H9 (cell line): ENCODE data around the gene ITGB7. TPM values are rescaled to one million over a fixed set of nuclear protein-coding genes. Genes with fewer than 3 reads are reported as not detected.

Source experiments
- DNase-seq: peaks from one replicate; pipeline ENCODE4 v3.0.0-alpha.2; 2017
- H2AFZ ChIP-seq: one replicate; pipeline ENCODE4 v1.6.1; 2013; ENCODE audit warnings: mild to moderate bottlenecking, low read length, control low read depth, moderate library complexity
- H2AK5ac ChIP-seq: 2 replicates; pipeline ENCODE4 v1.6.1; 2013; ENCODE audit warnings: low read length, control low read depth, mixed read lengths; ENCODE audit not compliant: insufficient read length
- H2BK120ac ChIP-seq: one replicate; pipeline ENCODE4 v1.6.1; 2013; ENCODE audit warnings: low read depth, mild to moderate bottlenecking, low read length, control low read depth, inconsistent platforms; ENCODE audit not compliant: poor library complexity, severe bottlenecking
- H2BK12ac ChIP-seq: 2 replicates; pipeline ENCODE4 v1.6.1; 2013; ENCODE audit warnings: low read length, control low read depth, mixed read lengths, low read depth; ENCODE audit not compliant: insufficient read length
- H2BK15ac ChIP-seq: 2 replicates; pipeline ENCODE4 v1.6.1; 2013; ENCODE audit warnings: low read depth, low read length, control low read depth
- H2BK20ac ChIP-seq: one replicate; pipeline ENCODE4 v1.6.1; 2013; ENCODE audit warnings: low read depth, mild to moderate bottlenecking, low read length, control low read depth, inconsistent platforms; ENCODE audit not compliant: poor library complexity, severe bottlenecking
- H2BK5ac ChIP-seq: 2 replicates; pipeline ENCODE4 v1.6.1; 2013; ENCODE audit warnings: low read length, control low read depth, mixed read lengths; ENCODE audit not compliant: insufficient read length
- H3K14ac ChIP-seq: 2 replicates; pipeline ENCODE4 v1.6.1; 2013; ENCODE audit warnings: low read length, control low read depth; ENCODE audit not compliant: insufficient read depth
- H3K18ac ChIP-seq: 2 replicates; pipeline ENCODE4 v1.6.1; 2013; ENCODE audit warnings: low read depth, mild to moderate bottlenecking, mixed read lengths, low read length, control low read depth; ENCODE audit not compliant: insufficient read length
- H3K23ac ChIP-seq: 2 replicates; pipeline ENCODE4 v1.6.1; 2013; ENCODE audit warnings: low read length, control low read depth, mixed read lengths, low read depth; ENCODE audit not compliant: insufficient read length
- H3K23me2 ChIP-seq: 2 replicates; pipeline ENCODE4 v1.6.1; 2013; ENCODE audit warnings: low read depth, mild to moderate bottlenecking, mixed read lengths, low read length, control low read depth; ENCODE audit not compliant: insufficient read length, poor library complexity, severe bottlenecking
- H3K27ac ChIP-seq: 2 replicates; pipeline ENCODE4 v1.5.1; 2013; ENCODE audit warnings: low read length, control low read depth, mixed read lengths, low read depth; ENCODE audit not compliant: insufficient read length
- H3K27me3 ChIP-seq: 2 replicates; pipeline ENCODE4 v1.6.1; 2013; ENCODE audit warnings: low read length, control low read depth, inconsistent platforms; ENCODE audit not compliant: insufficient read depth
- H3K4ac ChIP-seq: 2 replicates; pipeline ENCODE4 v1.6.1; 2013; ENCODE audit warnings: low read depth, mild to moderate bottlenecking, control low read depth, inconsistent platforms, low read length, moderate library complexity
- H3K4me1 ChIP-seq: 2 replicates; pipeline ENCODE4 v1.6.1; 2013; ENCODE audit warnings: low read length, control low read depth, inconsistent platforms; ENCODE audit not compliant: insufficient read depth
- H3K4me2 ChIP-seq: 2 replicates; pipeline ENCODE4 v1.6.1; 2013; ENCODE audit warnings: low read length, control low read depth, mixed read lengths; ENCODE audit not compliant: insufficient read length, insufficient read depth
- H3K56ac ChIP-seq: 2 replicates; pipeline ENCODE4 v1.6.1; 2013; ENCODE audit warnings: low read depth, mild to moderate bottlenecking, mixed read lengths, low read length, control low read depth; ENCODE audit not compliant: insufficient read length
- H3K79me1 ChIP-seq: 2 replicates; pipeline ENCODE4 v1.6.1; 2013; ENCODE audit warnings: low read depth, mild to moderate bottlenecking, moderate library complexity, low read length, control low read depth, inconsistent platforms; ENCODE audit not compliant: insufficient read depth, poor library complexity, severe bottlenecking
- H3K79me2 ChIP-seq: 2 replicates; pipeline ENCODE4 v1.6.1; 2013; ENCODE audit warnings: low read length, control low read depth, inconsistent platforms; ENCODE audit not compliant: insufficient read depth
- H3K9ac ChIP-seq: 2 replicates; pipeline ENCODE4 v1.6.1; 2013; ENCODE audit warnings: low read length, control low read depth, mixed read lengths; ENCODE audit not compliant: insufficient read length; ENCODE audit errors: extremely low read depth
- H3K9me3 ChIP-seq: one replicate; pipeline ENCODE4 v1.6.1; 2013; ENCODE audit warnings: low read depth, low read length, inconsistent platforms; ENCODE audit not compliant: control insufficient read depth
- H3T11ph ChIP-seq: one replicate; pipeline ENCODE4 v1.6.1; 2013; ENCODE audit warnings: mild to moderate bottlenecking, low read length, control low read depth, inconsistent platforms
- H4K20me1 ChIP-seq: one replicate; pipeline ENCODE4 v1.6.1; 2013; ENCODE audit not compliant: control insufficient read depth, insufficient read length, insufficient read depth
- H4K5ac ChIP-seq: 2 replicates; pipeline ENCODE4 v1.6.1; 2013; ENCODE audit warnings: low read depth, mild to moderate bottlenecking, mixed read lengths, low read length, control low read depth; ENCODE audit not compliant: insufficient read length
- H4K8ac ChIP-seq: replicated peaks from 2 replicates; pipeline ENCODE4 v1.6.1; 2013; ENCODE audit warnings: low read length, control low read depth, mixed read lengths, low read depth; ENCODE audit not compliant: insufficient read length
- H4K91ac ChIP-seq: 2 replicates; pipeline ENCODE4 v1.6.1; 2013; ENCODE audit warnings: low read depth, mild to moderate bottlenecking, moderate library complexity, mixed read lengths, low read length, control low read depth; ENCODE audit not compliant: insufficient read length
- H3K27ac Mint-ChIP-seq, 3 experiments: 2 replicates in 2 of 3; 3 replicates in 1 of 3; pipeline ENCODE4 v1.8.0; 2020 to 2021; ENCODE audit warnings: mixed read lengths in 3 of 3, mild to moderate bottlenecking in 1 of 3, moderate library complexity in 1 of 3
- H3K27me3 Mint-ChIP-seq: 2 replicates; pipeline ENCODE4 v1.8.0; 2021; ENCODE audit warnings: low read depth, mild to moderate bottlenecking, moderate library complexity, mixed read lengths
- H3K36me3 Mint-ChIP-seq, 3 experiments: 2 replicates in 2 of 3; 3 replicates in 1 of 3; pipeline ENCODE4 v1.8.0; 2020 to 2021; ENCODE audit warnings: low read depth in 3 of 3, mixed read lengths in 3 of 3; ENCODE audit not compliant: insufficient read depth in 1 of 3
- H3K4me1 Mint-ChIP-seq, 2 experiments: 2 replicates each; pipeline ENCODE4 v1.8.0; 2020; ENCODE audit warnings: mixed read lengths in 2 of 2
- H3K4me3 Mint-ChIP-seq, 2 experiments: 2 replicates in 1 of 2; 3 replicates in 1 of 2; pipeline ENCODE4 v1.8.0; 2020 to 2021; ENCODE audit warnings: mild to moderate bottlenecking in 2 of 2, mixed read lengths in 2 of 2, moderate library complexity in 1 of 2
- H3K9me3 Mint-ChIP-seq, 2 experiments: 2 replicates in 1 of 2; 3 replicates in 1 of 2; pipeline ENCODE4 v1.8.0; 2020; ENCODE audit warnings: mild to moderate bottlenecking in 2 of 2, mixed read lengths in 2 of 2, moderate library complexity in 1 of 2
- WGBS: extraction: QIAGEN DNeasy Blood & Tissue Kit; methylation state at CpG from one replicate; pipeline ENCODE4 v1.1.7; 2013; ENCODE audit warnings: missing lambda C conversion rate, low lambda C conversion rate, mixed read lengths; ENCODE audit not compliant: insufficient read length; ENCODE audit errors: extremely low coverage; 5-methylcytosine and 5-hydroxymethylcytosine counted together
- total RNA-seq: library from RNA; stranded (reverse); gene quantifications from 2 replicates; pipeline ENCODE4 v1.2.1, GENCODE V29; 2021
- TF ChIP-seq, protein P1 (sequence below): fragments of 200-600 bp; sonication (generic); conservative IDR thresholded peaks from 3 replicates; pipeline ENCODE4 v1.8.0; 2021; ENCODE audit warnings: antibody characterized with exemption, mild to moderate bottlenecking

Gene ITGB7
- total RNA-seq, 1 experiment from 2014 or later, result 0.39 TPM

- Histone ChIP-seq H3T11ph (no peak overlapping the region), H3K18ac (no peak overlapping the region), H4K5ac (no peak overlapping the region), H3K9me3 (no peaks in the 10 kb centered on the region), H3K23me2 (no peaks in the 10 kb centered on the region), H2BK5ac (no peak overlapping the region), H3K4me1 (no peaks in the 10 kb centered on the region; the same call in 1 of the 2 replicates), H2AFZ (no peak overlapping the region), H2AK5ac (no peak overlapping the region), H3K79me2 (no peaks in the 10 kb centered on the region), H2BK20ac (no peak overlapping the region), H3K27me3 (no peaks in the 10 kb centered on the region), H3K4ac (no peak overlapping the region), H4K20me1 (no peaks in the 10 kb centered on the region), H3K56ac (no peak overlapping the region), H3K27ac (no peak overlapping the region), H2BK120ac (no peak overlapping the region), H3K79me1 (no peaks in the 10 kb centered on the region), H3K4me2 (no peak overlapping the region), H4K91ac (no peak overlapping the region), H2BK15ac (no peak overlapping the region), H3K23ac (no peak overlapping the region), H3K9ac (no peak overlapping the region), H3K14ac (no peak overlapping the region), H4K8ac (no peak overlapping the region), H2BK12ac (no peak overlapping the region)
- Mint-ChIP-seq H3K4me1 (peaks cover 0 to 4% of the 10 kb centered on the region in 2 experiments; a peak in 2 of 4 replicates), H3K9me3 (no peaks in the 10 kb centered on the region), H3K27me3 (peaks cover 24% of the 10 kb centered on the region), H3K27ac (no peak overlapping the region), H3K36me3 (no peaks in the 10 kb centered on the region), H3K4me3 (no peak overlapping the region)
- DNase-seq, result no peak
- WGBS, result no CpG with 5 or more reads among the region's 5 CpGs
- TF ChIP-seq, protein P1, sequence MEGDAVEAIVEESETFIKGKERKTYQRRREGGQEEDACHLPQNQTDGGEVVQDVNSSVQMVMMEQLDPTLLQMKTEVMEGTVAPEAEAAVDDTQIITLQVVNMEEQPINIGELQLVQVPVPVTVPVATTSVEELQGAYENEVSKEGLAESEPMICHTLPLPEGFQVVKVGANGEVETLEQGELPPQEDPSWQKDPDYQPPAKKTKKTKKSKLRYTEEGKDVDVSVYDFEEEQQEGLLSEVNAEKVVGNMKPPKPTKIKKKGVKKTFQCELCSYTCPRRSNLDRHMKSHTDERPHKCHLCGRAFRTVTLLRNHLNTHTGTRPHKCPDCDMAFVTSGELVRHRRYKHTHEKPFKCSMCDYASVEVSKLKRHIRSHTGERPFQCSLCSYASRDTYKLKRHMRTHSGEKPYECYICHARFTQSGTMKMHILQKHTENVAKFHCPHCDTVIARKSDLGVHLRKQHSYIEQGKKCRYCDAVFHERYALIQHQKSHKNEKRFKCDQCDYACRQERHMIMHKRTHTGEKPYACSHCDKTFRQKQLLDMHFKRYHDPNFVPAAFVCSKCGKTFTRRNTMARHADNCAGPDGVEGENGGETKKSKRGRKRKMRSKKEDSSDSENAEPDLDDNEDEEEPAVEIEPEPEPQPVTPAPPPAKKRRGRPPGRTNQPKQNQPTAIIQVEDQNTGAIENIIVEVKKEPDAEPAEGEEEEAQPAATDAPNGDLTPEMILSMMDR, result no peak
Observed at GRCh38 chr12:53147181-53147580, 59.9 kb downstream of the ITGB7 start.
